Skeletal muscle cell (primary cell): ENCODE data around the gene TMEM54.

Source experiments
- DNase-seq: peaks from one replicate; pipeline ENCODE4 v3.0.0-alpha.2; 2010; ENCODE audit warnings: low read depth
- H3K4me3 ChIP-seq: 2 replicates; pipeline ENCODE4 v1.5.1; 2011; ENCODE audit warnings: low read depth, mild to moderate bottlenecking, control low read depth, low read length, moderate library complexity

Gene TMEM54

DNA sequence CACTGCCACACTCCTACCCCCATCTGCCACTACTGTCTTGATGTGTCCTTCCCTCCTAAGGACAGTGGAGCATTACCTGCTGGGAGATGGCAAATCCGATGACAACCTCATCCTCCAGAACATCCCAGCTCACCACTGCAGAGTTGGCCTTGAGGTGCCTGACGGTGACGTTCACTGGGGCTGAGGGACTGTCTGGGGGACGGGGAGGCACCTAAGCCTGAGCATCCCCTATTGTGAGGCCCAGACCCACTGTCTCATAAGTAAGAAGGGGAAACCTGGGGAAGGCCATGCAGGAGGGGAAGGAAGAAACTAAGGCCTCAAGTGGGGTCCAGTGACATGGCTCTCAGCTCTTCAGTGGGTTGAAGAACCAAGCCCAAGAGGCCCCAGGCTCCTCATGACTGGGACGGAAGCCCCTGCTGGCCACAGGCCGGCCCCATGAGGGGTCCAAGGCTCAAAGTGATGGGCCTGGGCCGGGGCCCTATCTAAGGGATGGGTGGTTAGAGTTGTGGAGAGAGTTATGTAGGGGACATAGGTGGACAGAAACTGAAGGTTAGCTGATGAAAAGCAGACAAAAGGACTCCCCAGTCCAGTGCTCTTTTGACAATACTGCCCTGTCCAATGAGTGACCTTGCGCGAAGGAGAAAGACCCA lies 32.3 kb downstream of the TMEM54 start:
- DNase-seq = no peak
- no peak overlapping the region for H3K4me3 ChIP-seq

DNA sequence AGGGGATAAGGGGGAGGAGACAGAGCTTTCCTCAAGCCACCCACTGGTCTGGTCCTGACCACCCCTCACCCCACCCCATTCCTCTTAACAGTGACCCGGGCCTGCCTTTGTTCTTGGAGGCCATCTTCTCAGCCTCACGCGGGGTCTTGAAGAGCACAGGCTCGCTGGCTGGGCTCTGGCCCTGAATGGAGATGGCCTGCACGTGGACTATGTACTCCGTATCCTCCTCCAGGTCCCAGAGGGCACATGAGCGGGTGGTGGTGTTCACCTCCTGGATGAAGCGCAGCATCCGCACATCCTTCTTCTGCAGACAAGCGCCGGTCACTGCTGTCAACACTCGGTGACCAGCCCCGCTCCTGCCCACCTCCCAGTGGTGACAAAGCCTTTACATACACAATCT lies 33.1 kb downstream of the TMEM54 start:
- no peak for DNase-seq
- H3K4me3 ChIP-seq = no peak overlapping the region

DNA sequence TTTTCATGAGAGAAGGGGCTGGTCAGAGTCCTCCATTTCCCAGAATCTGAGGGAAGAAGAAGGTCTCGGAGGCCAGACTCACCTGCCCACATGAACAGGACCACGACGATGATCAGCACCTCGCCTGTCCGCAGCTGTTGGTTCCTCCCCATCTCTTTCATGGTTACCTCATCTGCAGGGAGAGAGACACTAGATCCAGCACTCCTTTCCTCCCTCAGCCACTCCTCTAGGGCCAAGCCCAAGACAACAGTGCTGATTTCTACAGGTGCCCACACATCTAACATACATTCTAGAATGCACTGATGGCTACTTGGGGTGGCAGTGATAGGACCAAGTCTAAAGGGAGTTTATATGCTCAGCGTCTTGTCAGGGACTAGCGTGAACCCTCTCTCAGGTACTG lies 33.5 kb downstream of the TMEM54 start:
- no peak overlapping the region for H3K4me3 ChIP-seq
- no peak for DNase-seq

DNA sequence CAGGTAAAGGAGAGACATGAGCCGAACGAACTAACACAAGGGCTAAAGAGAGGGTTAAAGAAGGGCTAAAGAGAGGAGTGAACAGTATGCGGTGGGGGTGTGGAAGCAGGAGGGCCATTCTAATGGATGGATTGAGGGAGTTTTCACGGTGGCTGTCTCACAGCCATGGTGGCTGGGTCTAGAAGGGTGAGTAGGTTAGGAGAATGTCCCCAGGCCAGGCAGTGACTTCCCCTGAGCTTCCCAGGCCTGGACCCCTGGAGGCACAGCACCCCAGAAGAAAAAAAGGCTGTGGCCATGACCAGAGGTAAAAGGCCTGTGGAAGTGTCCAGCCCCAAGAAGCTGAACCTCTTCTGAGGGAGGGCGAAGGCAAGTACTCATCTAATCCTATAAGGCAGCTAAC lies 34.0 kb downstream of the TMEM54 start:
- no peak for DNase-seq
- H3K4me3 ChIP-seq = no peak overlapping the region

DNA sequence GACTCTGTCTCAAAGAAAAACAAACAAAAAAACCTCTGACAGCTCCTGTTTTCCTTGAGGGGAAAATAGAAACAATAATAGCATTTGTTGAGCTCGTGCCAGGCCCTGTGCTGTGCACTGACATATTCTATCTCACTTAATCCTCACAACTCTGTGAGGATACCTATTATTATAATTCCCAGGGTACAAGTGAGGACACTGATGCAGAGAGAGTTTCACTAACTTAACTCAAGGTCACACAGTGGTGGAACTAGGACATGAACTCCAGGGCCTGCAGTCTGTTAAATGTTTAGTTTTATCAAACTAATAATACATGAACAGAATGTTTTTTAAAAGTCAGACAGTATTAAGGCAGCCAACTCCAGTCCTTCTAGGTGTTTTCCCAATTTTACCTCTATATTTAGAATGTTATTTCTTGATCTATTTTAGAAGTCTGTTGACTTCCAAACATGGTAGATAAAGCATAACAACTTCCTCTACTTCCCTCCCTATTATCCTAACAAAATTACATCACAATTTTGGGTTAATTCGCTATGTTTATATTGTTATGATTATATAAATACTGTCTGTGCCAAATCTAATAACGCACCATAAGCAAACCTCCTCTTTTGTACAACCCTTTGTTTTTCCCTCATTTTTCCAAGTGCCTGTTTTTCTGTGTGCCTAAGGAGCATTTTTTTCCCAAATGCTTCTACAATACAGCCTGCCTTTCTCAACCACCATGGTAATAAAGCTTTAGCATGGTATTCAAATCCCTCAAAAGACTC lies 35.4 kb downstream of the TMEM54 start:
- H3K4me3 ChIP-seq = no peak overlapping the region
- DNase-seq = no peak

DNA sequence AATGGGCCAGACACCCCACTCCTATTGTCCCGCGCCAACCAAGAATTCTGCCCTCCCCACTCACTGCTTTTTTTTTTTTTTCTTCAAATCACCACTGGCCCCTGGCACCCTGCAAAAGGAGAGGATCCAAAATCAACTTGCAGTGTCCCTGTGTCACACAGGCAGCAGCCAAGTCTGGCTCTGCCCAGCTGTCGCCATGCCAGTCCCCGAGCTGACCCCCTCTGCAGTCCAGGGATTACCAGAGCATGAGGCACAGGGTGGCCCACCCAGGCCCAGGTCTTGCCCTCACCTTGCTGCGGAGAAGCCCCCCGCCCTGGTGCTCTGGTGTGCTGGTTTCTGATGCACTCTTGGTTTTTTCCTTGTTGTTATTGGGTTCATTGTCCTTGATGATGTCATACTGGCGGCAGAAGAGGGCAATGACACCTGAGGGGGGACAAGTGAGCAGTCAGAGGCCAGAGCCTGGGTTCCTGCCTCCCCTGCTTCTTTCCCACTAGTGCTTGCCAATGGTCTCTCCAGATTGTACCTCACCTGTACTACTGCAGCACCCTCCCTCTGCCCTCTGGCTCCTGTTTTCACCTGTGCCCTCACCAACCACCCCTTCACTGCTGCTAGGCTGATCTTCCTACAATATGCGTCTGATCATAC lies 36.7 kb downstream of the TMEM54 start:
- H3K4me3 ChIP-seq = no peak overlapping the region
- no peak for DNase-seq

DNA sequence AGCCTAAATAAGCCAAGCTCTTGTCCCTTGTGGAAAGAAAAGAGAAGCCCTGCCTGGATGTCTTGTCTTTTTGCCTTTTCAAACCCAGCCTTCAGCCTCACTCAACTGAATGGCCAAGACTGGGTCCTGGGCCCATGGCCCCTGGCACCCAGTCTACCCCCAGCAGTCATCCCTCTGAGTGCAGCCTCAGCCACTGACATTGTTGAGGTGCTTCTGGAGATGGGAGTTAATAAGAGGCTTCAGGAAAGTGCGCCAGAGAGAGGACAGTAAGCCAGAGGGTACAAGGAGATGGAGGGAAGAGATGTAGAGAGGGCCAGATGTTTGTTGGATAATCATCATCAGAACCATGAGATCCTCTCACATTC lies 37.3 kb downstream of the TMEM54 start:
- H3K4me3 ChIP-seq = no peak overlapping the region
- no peak for DNase-seq

DNA sequence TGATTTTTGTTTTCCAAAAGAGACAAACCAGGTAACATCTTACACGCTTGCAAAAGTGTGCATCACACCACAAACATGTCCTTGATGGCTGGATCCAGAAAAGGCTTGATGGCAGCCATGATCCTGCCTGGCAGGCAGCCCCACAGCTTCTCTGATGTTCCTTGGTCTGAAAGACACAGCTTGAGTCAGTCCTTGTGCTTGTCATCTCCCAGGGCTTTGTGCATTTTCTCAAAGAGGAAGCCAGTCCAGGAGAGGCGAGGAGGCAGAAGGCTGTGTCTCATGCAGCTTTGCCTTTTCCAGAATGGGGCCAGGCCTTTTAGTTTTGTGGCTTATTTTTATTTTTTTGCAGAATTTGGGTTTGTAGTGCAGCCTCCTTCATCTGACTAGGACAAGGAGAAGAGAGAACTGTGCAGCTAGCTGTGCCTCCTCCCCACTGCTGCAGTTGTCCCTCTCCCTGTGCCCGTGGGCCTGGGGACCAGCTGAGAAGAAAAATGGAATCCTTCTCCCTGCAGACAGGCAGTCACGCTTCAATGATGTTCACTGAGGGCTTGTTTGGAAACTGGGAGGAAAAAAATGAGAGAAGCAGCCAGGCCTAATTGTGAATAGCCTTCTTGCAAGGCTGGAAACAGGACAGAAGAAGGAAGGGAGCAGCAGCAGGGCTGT lies 37.8 kb downstream of the TMEM54 start:
- no peak overlapping the region for H3K4me3 ChIP-seq
- DNase-seq = no peak

DNA sequence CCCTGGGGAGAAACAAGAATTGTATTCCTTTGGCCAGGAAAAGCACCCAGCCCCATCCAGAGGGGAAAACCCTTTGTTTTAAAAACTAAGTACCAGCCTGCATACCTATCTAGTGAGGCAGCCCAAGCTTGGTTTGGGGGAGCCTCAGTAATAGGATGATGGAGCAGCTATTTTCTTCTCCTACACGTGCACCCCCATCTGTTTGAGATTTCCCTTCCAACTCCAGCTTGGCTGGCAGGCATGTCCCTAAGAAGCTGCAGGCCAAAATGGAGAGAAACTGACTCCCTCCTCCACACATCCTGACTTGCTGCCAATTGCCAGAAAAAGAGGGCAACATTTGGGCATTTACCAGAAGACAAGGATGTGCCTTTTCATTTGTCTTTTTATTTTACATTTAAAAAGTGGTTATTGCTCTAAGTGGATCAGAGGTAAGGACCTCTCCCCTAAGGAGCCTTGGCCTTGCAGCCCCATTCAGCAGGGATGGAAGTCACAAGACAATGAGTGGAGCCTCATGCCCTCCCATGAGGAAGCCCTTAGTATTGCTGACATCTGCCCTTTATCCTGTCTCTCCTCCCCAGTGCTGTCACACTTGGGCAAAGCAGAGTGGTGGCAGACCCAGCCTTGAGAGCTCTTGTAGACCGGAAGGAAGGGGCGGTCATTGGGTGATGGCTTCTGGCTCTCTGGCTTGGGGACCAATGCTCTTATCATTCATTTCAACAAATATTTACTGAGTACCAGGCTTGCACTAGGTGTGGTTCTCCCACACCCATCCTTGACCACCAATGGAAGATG lies 39.1 kb downstream of the TMEM54 start:
- no peak for DNase-seq
- no peak overlapping the region for H3K4me3 ChIP-seq

DNA sequence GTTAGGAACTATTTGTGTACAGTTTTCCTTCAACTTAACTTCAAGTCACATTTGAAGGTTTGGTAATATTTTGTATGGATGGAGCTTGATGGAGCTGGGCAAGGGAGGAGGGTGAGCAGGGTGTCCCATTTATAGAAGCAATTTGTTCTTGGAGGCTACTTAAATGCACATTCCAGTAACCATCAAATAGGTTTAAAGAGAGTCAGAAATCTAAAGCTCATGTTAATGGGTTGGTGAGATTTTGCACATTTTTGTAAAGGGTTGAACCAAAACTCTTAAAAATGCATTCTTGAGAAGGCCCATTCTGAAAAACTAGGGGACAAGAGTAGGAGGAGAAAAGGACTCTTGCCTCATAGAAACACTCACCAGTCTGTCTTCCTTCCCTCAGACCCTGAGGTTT lies 40.6 kb downstream of the TMEM54 start:
- H3K4me3 ChIP-seq = no peak overlapping the region
- DNase-seq = no peak

DNA sequence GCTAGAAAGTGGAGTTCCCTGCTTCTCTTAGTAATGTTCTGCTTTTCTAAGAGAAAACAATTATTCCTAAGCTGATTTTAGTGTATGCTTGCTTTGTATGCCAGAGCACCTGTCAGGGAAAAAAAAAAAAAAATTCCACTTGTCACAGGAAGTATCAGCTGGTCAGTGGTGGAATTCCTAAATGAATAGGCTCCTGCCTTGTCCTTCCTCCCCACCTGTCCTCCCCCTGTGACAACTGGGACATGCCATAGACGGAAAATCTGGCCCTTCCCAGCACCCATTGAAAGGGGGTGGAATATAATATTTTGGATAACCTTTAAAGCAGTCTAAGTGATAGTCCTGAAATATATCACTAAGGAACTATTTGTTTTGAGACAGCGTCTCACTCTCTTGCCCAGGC lies 41.3 kb downstream of the TMEM54 start:
- no peak overlapping the region for H3K4me3 ChIP-seq
- DNase-seq = no peak

DNA sequence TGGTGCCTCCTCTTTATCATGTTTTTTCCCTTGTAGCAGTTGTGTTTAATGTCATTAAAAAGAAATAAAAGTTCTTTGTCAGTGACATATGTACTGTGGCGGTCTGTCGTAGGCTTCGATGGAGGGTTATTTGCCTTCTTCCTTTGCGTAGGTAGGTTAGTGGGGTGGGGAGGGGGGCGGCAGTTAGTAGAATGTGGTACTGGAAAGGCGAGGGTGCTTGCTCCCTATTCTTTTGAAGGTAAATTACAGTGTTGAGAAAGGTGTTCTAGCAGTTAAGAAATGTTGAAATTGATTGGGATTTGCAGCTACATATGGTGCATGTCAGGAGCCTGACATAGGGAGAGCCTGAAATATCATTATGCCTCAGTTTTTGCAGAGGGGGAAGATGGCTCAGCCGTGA lies 42.4 kb downstream of the TMEM54 start:
- H3K4me3 ChIP-seq = no peak overlapping the region
- DNase-seq = no peak

DNA sequence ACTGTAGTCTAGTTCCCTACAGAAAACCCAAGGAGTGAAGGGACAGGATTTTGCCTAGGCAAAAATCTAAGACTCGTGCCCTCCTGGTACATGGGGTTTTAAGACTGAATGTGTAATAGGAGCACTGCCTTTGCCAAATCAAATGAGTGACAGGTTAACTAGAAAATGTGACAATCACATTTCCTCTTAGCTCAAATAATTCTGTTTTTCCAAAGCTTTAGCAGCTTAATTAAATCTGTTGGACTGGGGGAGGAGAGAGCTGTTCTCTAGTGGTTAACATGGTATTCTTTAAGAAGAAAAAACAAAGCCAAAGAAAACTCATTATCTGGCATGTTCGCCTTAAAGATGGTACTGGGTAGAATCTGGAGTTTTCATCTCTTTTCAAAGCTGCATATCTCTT lies 43.1 kb downstream of the TMEM54 start:
- no peak for DNase-seq
- no peak overlapping the region for H3K4me3 ChIP-seq

DNA sequence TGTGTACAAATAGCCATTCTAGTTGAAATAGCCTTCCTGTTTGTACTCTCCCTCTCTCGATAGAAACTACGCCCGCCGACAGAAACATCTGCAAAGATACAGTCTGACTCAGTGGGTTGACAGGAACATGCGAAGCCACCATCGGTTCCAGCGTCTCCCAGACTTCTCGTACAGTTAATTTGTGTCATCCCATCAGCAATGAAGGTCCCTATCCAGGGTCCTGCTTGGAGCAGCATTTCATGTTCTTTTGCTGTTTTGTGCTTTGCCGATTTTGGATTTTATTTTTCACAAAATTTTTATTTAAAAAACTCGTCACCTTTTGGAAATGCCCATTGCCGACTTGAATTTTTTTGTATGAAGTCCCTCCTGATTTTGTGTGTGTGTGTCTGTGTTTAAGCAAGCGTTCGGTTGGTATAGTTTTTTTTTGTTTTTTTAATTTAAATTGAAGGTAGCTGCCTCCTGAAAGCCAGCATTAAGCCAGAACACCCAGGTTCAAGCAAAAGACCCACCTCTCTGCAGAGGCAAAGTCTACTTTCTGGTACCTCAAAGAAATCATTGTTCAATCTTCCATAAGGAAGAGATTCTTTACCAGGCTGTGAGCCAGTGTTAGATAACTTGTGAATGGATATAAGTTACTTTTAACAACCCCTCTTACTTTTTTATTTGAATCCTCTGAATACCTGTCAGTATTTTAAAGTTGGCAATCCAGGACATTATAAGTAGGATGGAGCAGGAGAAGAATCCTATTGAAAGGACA lies 45.1 kb downstream of the TMEM54 start:
- no peak overlapping the region for H3K4me3 ChIP-seq
- DNase-seq = no peak

DNA sequence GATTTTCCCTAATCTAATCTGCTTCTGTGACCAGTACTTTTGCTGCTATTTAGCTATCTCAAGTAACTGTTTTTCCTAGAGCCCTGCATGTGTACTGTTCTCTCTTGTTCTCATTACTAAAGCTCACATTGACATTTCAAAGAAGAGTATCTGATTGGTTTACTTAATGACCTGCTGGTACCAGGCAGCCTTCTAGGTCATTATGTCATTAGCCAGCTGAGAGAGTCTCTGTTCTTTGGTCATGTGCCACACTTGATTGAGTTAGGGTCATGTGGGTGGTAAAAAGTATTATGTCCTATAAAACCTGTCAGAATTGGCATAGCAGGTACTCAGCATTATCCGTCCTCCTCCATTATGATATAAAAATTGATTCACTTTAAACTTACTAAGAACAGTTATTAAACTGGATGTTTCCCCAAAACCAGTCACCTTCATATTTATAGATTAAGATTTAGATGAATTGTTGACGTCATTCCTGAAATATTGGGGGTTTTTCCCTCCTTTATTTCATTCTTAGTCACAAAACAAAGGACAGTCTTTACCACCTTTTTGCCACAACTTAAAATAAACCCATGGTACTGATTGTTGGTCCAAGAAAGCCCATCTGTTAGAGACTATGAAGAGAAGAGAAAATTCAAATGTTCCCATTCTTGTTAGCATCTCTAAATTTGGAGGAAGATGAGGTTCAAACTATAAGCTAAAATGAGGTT lies 52.7 kb downstream of the TMEM54 start:
- H3K4me3 ChIP-seq = no peak overlapping the region
- DNase-seq = no peak
